GM12874 (cell line): ENCODE data around the gene PCGF6.

Source experiments
- CTCF ChIP-seq: IDR thresholded peaks from 2 replicates; pipeline ENCODE4 v1.5.1; 2011; ENCODE audit warnings: low read depth, mild to moderate bottlenecking, control low read depth, low read length, moderate library complexity; ENCODE audit not compliant: insufficient read depth

The PCGF6 gene

DNA sequence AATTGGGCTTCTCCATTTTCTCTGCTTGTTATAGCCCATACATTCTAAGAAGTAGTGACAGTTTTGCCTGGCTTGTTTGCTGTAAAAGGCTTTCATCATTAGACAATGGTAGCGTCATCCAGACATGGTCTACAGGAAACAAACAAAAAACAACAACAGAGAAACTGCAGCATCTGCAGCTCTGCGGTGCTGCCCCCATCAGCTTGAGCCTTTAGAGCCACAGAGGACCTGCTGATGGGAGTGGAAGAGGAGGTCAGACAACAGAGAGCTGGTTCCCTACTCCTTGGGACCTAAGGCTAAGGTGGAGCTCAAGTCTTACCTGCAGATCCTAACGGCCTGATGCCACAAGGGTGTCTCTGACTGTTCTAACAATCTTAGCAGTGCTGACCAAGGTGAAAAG is 70.9 kb downstream of the PCGF6 start:
- no peak for TF ChIP-seq CTCF

DNA sequence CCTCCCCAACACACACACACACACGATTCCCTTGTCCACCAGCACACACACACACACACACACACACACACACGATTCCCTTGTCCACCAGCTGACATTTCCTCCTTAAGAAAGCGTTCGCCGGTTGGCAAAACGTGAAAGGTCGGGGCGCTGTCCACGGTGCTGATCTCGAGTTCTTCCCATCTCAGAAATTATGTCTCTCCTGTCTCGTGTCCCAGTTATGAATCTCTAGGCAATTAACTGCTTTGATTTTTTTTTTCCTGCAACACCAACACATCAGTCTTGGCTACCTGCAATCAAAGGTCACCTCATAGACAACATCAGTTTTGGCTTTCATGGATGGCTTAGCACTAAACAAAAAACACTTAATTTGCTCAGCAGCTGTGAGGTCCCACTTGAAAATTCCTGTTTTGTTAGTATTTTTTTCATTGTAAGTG is 72.1 kb downstream of the PCGF6 start:
- no peak for TF ChIP-seq CTCF

GRCh38 chr10:103278537-103278823 is 72.5 kb downstream of the PCGF6 start:
- no peak for TF ChIP-seq CTCF

DNA sequence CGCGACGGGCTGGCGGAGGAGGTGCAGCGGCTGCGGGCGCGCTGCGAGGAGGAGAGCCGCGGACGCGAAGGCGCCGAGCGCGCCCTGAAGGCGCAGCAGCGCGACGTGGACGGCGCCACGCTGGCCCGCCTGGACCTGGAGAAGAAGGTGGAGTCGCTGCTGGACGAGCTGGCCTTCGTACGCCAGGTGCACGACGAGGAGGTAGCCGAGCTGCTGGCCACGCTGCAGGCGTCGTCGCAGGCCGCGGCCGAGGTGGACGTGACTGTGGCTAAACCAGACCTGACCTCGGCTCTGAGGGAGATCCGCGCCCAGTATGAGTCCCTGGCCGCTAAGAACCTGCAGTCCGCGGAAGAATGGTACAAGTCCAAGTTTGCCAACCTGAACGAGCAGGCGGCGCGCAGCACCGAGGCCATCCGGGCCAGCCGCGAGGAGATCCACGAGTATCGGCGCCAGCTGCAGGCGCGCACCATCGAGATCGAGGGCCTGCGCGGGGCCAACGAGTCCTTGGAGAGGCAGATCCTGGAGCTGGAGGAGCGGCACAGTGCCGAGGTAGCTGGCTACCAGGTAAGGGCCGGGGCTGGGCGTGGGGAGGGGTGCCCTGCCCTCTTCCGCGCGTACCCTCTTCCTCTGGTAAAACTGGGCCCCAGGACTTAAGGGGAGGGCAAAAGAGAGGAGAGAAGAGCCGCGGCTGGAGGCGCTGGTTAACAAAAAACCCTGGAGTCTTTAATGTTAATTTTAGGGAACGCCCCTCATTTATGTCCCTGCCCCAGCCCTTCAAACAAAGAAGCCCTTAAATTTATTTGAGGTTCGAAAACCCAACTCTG is 73.0 kb downstream of the PCGF6 start:
- TF ChIP-seq CTCF, result no peak

- no peak for TF ChIP-seq CTCF
Measured at GRCh38 chr10:103276896-103277712, 73.8 kb downstream of the PCGF6 start, which contains the start of gene INA. Gene INA, plus strand, starts transcription at chr10:103277138. Its CDS starts 74 bp downstream, at chr10:103277212.

DNA sequence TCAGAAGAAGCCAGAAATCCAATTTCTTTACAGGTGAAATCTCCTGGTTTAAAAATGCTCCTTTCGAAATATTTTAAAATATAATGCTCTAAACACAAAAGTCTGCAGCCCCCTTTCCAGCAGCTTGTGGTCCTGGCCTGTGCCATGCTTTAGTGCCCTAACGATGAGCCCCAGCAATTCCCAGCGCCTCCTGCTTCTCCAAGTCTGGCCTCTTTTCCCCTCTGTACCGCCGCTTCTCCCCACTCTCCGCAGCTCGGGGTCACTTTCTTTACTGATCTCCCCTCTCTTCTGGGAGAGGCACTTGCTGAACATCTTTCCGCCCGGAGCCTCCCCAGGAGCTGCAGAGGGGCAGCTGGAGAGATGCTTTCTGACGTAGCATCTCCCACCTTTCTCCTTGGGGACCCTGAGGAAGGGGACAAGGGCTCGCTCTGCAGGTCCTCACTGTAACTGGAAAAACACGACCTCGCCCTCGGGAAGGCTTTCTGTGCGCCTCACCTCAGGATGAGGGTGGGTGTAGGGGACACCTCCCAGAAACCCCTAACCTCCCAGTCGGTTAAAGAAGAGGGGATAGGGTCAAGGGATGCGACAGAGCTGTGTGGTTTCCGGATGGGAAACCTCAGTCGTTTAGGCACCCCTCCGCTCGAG is 74.6 kb downstream of the PCGF6 start:
- TF ChIP-seq CTCF, result no peak

GRCh38 chr10:103273041-103273441 is 77.9 kb downstream of the PCGF6 start:
- no peak for TF ChIP-seq CTCF
